ENCODE data around the gene CALCOCO1. TPM values are rescaled to one million over a fixed set of nuclear protein-coding genes. Genes with fewer than 3 reads are reported as not detected.

Gene CALCOCO1
- total RNA-seq, 1 donor from 2014 or later = 32.0 TPM

GRCh38 chr12:53728206-53728605, 954 bp upstream of the CALCOCO1 start:
- peak overlapping the region; percentile 97 for H3K4me3 Mint-ChIP-seq
- peaks cover 29% of the 10 kb centered on the region for H3K27me3 Mint-ChIP-seq (ENCODE audit: low read depth)
- TF ChIP-seq CTCF (conservative IDR thresholded peaks at IDR 0.05) = no peak
- no peak for DNase-seq (ENCODE audit: low read depth, low spot score)
- peaks cover 19% of the 10 kb centered on the region for H3K4me1 Mint-ChIP-seq
- no peaks in the 10 kb centered on the region for H3K36me3 Mint-ChIP-seq (ENCODE audit: low read depth)
- no peak overlapping the region for H3K27ac Mint-ChIP-seq (ENCODE audit: unreplicated experiment)
- H3K9me3 Mint-ChIP-seq = no peaks in the 10 kb centered on the region

DNA sequence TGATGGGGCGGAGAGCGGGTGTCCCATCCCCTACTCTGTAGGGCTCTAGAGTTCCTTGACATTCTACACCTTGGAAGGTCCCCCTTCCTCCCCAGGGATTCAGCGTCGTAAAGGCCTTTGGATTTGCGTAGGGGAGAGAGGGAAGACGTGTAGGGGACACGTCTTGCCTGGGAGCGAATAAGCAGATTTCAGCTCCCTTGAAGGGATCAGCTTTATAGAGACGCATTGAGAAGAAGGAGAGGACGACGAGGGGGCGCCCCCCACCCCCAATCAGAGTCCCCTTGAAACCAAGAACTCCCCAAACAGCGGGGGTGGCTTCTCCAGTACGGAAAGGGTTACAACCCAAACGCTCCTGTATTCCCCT, 324 bp downstream of the CALCOCO1 start:
- H3K27me3 Mint-ChIP-seq (ENCODE audit: low read depth) = peaks cover 17% of the 10 kb centered on the region
- H3K4me3 Mint-ChIP-seq = peak overlapping the region; percentile 97
- no peak for DNase-seq (ENCODE audit: low read depth, low spot score)
- peak overlapping the region; percentile 46 for H3K27ac Mint-ChIP-seq (ENCODE audit: unreplicated experiment)
- no peaks in the 10 kb centered on the region for H3K36me3 Mint-ChIP-seq (ENCODE audit: low read depth)
- no peak for TF ChIP-seq CTCF (conservative IDR thresholded peaks at IDR 0.05)
- peaks cover 19% of the 10 kb centered on the region for H3K4me1 Mint-ChIP-seq
- H3K9me3 Mint-ChIP-seq = no peaks in the 10 kb centered on the region

DNA sequence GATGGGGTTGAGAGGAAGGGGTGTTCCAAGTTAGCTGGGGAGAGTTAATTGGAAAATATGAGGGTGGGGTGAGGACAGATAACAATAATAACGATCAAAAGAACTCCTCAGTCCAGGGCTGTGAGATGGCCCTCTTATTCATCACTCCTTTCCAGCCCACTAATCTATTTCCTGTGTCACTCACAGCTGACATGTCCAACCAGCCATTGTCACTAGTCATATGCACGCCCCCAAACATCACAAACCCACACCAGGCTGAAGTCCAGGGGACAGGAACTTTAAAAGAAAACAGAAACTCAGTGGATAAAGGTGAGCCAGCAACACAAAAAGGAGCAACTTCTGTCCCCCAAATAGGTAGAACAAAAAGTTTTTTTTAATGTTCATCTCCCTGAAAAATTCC, 911 bp downstream of the CALCOCO1 start:
- Mint-ChIP-seq H3K4me3 (peak overlapping the region; percentile 97), H3K36me3 (ENCODE audit: low read depth) (no peaks in the 10 kb centered on the region), H3K27me3 (ENCODE audit: low read depth) (peaks cover 11% of the 10 kb centered on the region), H3K4me1 (peaks cover 19% of the 10 kb centered on the region), H3K9me3 (no peaks in the 10 kb centered on the region), H3K27ac (ENCODE audit: unreplicated experiment) (no peak overlapping the region)
- no peak for TF ChIP-seq CTCF (conservative IDR thresholded peaks at IDR 0.05)
- DNase-seq (ENCODE audit: low read depth, low spot score) = no peak

GRCh38 chr12:53725824-53726223, 1.4 kb downstream of the CALCOCO1 start:
- no peak for TF ChIP-seq CTCF (conservative IDR thresholded peaks at IDR 0.05)
- no peak for DNase-seq (ENCODE audit: low read depth, low spot score)
- Mint-ChIP-seq H3K27ac (ENCODE audit: unreplicated experiment) (no peak overlapping the region), H3K4me1 (peaks cover 19% of the 10 kb centered on the region), H3K27me3 (ENCODE audit: low read depth) (peaks cover 6% of the 10 kb centered on the region), H3K4me3 (peak overlapping the region; percentile 97), H3K9me3 (no peaks in the 10 kb centered on the region), H3K36me3 (ENCODE audit: low read depth) (no peaks in the 10 kb centered on the region)

GRCh38 chr12:53722450-53723041, 4.7 kb downstream of the CALCOCO1 start:
- DNase-seq (ENCODE audit: low read depth, low spot score) = no peak
- H3K36me3 Mint-ChIP-seq (ENCODE audit: low read depth) = no peaks in the 10 kb centered on the region
- no peak overlapping the region for H3K27ac Mint-ChIP-seq (ENCODE audit: unreplicated experiment)
- H3K9me3 Mint-ChIP-seq = no peaks in the 10 kb centered on the region
- H3K4me1 Mint-ChIP-seq = peaks cover 13% of the 10 kb centered on the region
- H3K4me3 Mint-ChIP-seq = no peak overlapping the region
- peaks cover 2% of the 10 kb centered on the region for H3K27me3 Mint-ChIP-seq (ENCODE audit: low read depth)
- no peak for TF ChIP-seq CTCF (conservative IDR thresholded peaks at IDR 0.05)
